Psoas muscle (tissue), 8 donors: Measurements from ENCODE around the gene GK2. TPM values are rescaled to one million over a fixed set of nuclear protein-coding genes. Genes with fewer than 3 reads are reported as not detected.

Experiments used
- ATAC-seq, 4 donors: fragments of 200-7000 bp; cut with Tn5 transposase; one replicate each; pipeline ENCODE4 v1.9.1; 2020; ENCODE audit warnings: moderate library complexity in 3 of 4, mild to moderate bottlenecking in 2 of 4
- DNase-seq, 2 donors: peaks; one replicate each; pipeline ENCODE4 v3.0.0-alpha.2; 2020
- H3K27ac ChIP-seq: fragments of 200-600 bp; one replicate; pipeline ENCODE4 v1.8.0; 2022
- H3K27me3 ChIP-seq, 3 donors: fragments of 200-600 bp in 1 of 3; one replicate each; pipeline versions ENCODE4 v1.6.1 to v1.8.0; 2013 to 2022; ENCODE audit warnings: low read length in 2 of 3, mild to moderate bottlenecking in 2 of 3, moderate library complexity in 1 of 3; ENCODE audit not compliant: insufficient read depth in 3 of 3
- H3K36me3 ChIP-seq, 2 donors: fragments of 200-600 bp in 1 of 2; one replicate each; pipeline versions ENCODE4 v1.6.1 to v1.8.0; 2013 to 2022; ENCODE audit warnings: low read depth in 1 of 2, mild to moderate bottlenecking in 1 of 2, moderate library complexity in 1 of 2; ENCODE audit not compliant: insufficient read depth in 1 of 2
- H3K4me1 ChIP-seq: fragments of 200-600 bp; one replicate; pipeline ENCODE4 v1.8.0; 2022
- H3K4me3 ChIP-seq: fragments of 200-600 bp; one replicate; pipeline ENCODE4 v1.8.0; 2022; ENCODE audit warnings: mild to moderate bottlenecking
- H3K9me3 ChIP-seq: fragments of 200-600 bp; one replicate; pipeline ENCODE4 v1.8.0; 2022
- WGBS, 3 donors: extraction: QIAGEN DNeasy Blood & Tissue Kit; methylation state at CpG; one replicate each; pipeline versions ENCODE4 v1.1.6 to v1.1.7; 2013; 5-methylcytosine and 5-hydroxymethylcytosine counted together
- intact Hi-C, 2 donors: fragments of 100-400 bp; cut with DNase I; formaldehyde crosslinking; loops; one replicate each; pipeline versions ENCODE4 v1.11.0 to v1.14.2; 2022
- polyA plus RNA-seq, 3 donors: library from polyadenylated mRNA; stranded (reverse); fragments of 200-250 nt; gene quantifications; one replicate each; pipeline ENCODE4 v1.2.3, GENCODE V29; 2013
- total RNA-seq, 4 donors: library from RNA; stranded (reverse); fragmentation: NEBNext Ultra II Directional in 2 of 4; extraction: Animal tissue kit (Norgen Biotek cat#: 25700) in 2 of 4; gene quantifications; one replicate each; pipeline versions ENCODE4 v1.2.1 to v1.2.4, GENCODE V29; 2021 to 2023
- TF ChIP-seq, protein P1 (sequence below): fragments of 200-600 bp; IDR thresholded peaks from one replicate; pipeline ENCODE4 v1.8.0; 2022; ENCODE audit warnings: antibody characterized with exemption
- donor health status: healthy with polysubstance abuse.
- donor health status: DM: no; HTN: no; CAD: no; lungs with moderate emphysema.
- donor health status: Bipolar disorder and iron deficiency.
- donor health status: healthy.
- donor health status: DM: yes; HTN: yes; CAD: no.
- donor health status: DM: no; HTN: no; CAD: no.
- donor health status: DM: no; HTN: no; CAD: no.
- donor health status: DM: yes; HTN: yes; CAD: no.

GK2 gene
- total and polyA plus RNA-seq, 7 donors, result not detected

DNA sequence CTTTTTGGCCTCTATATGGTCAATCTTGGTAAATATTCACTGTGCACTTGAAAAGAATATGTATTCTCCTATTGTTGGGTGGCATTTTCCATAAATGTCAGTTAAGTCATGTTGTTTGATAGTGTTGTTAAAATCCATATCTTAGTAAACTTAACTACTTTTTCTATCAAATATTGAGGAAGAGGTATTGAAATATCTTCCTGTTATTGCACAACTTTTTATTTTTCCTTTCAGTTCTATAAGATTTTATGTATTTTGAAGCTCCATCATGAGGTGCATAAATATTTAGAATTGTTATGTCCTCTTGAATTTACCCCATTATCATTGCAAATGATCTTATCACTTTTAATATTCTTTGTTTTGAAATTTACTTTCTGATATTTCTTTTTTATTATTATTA is 3.4 kb downstream of the GK2 start:
- DNase-seq, result no peak
- intact Hi-C loops, result no loop called here
- H3K4me3 ChIP-seq, result no peak overlapping the region
- no peak overlapping the region for H3K27ac ChIP-seq
- no peaks in the 10 kb centered on the region for H3K9me3 ChIP-seq
- TF ChIP-seq, protein P1, sequence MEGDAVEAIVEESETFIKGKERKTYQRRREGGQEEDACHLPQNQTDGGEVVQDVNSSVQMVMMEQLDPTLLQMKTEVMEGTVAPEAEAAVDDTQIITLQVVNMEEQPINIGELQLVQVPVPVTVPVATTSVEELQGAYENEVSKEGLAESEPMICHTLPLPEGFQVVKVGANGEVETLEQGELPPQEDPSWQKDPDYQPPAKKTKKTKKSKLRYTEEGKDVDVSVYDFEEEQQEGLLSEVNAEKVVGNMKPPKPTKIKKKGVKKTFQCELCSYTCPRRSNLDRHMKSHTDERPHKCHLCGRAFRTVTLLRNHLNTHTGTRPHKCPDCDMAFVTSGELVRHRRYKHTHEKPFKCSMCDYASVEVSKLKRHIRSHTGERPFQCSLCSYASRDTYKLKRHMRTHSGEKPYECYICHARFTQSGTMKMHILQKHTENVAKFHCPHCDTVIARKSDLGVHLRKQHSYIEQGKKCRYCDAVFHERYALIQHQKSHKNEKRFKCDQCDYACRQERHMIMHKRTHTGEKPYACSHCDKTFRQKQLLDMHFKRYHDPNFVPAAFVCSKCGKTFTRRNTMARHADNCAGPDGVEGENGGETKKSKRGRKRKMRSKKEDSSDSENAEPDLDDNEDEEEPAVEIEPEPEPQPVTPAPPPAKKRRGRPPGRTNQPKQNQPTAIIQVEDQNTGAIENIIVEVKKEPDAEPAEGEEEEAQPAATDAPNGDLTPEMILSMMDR, result no peak
- no peak for ATAC-seq
- H3K4me1 ChIP-seq, result no peaks in the 10 kb centered on the region
- no peaks in the 10 kb centered on the region for H3K27me3 ChIP-seq
- no peaks in the 10 kb centered on the region for H3K36me3 ChIP-seq

DNA sequence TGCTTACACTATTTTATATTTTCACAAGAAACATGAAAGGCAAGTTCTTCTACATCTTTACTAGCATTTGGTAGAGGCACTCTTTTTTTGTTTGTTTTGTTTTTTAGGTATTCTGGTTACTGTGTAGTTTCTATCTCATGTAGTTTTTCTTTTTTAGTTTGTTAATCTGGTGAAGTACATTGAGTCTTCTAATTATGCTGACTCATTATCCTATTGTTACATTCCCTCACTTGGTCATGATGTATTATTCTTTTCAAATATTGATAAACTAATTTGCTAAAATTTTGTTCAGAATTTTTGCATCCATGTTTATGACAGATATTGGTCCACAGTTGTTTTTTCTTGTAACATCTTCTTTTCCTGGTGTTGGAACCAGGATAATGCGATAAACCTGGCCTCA is 4.7 kb downstream of the GK2 start:
- Histone ChIP-seq H3K27me3 (no peaks in the 10 kb centered on the region), H3K27ac (no peak overlapping the region), H3K9me3 (no peaks in the 10 kb centered on the region), H3K4me1 (no peaks in the 10 kb centered on the region), H3K36me3 (no peaks in the 10 kb centered on the region), H3K4me3 (no peak overlapping the region)
- WGBS, 3 donors, result 94 to 100% (median 99%) methylated on average over 1 of the region's 1 CpG
- DNase-seq (no peak), ATAC-seq (no peak)
- TF ChIP-seq, protein P1, result no peak
- intact Hi-C loops, result no loop called here

DNA sequence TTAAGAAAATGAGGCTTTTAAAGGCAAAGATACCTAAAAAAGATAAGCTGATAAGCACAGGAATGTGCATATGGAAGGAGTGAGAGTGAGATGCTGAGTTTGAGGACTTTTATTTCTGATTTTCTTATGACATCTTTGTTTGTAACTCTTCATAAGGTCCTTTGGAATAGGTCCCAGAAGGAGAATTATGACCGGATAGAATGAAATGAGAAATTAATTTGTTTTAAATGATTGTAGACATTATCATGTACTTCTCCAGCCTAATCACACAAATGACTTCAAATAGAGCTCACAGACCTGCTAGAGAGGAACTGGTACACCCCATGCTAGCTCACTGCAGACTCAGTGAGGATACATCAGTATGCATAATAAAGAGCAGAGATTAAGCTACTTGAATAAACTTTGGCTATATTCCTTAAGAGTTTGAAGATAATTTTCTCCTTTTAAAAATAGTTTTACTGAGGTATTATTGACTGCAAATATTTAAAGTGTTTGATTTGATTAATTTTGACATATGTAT is 5.6 kb downstream of the GK2 start:
- Histone ChIP-seq H3K36me3 (no peaks in the 10 kb centered on the region), H3K27me3 (no peaks in the 10 kb centered on the region), H3K9me3 (no peaks in the 10 kb centered on the region), H3K4me3 (no peak overlapping the region), H3K27ac (no peak overlapping the region), H3K4me1 (no peaks in the 10 kb centered on the region)
- no peak for ATAC-seq
- TF ChIP-seq, protein P1, result no peak
- no peak for DNase-seq
- intact Hi-C loops, result no loop called here
- 36 to 53% (median 42%) methylated on average over 1 of the region's 1 CpG for WGBS, 3 donors

DNA sequence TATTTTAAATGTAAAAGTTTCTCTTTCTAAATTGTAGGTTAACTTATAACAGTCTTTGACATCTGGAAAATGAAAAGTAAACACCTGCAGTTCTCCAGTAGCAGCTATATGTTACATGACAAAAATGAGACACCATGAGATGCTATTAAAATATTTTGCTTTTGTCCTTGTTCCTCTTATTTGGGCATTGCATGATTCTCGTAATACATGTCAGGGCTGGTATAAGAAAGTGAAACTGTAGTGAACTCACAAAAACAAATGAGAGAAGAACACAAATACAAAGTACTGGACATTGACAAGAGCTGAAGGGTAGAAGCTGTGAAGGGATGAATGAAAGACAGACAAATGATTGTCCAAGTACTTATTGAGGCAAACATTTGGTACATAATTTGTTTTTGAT is 9.0 kb downstream of the GK2 start:
- no peaks in the 10 kb centered on the region for H3K27me3 ChIP-seq
- no peaks in the 10 kb centered on the region for H3K4me1 ChIP-seq
- TF ChIP-seq, protein P1, result no peak
- 90 to 94% (median 90%) methylated on average over 1 of the region's 1 CpG for WGBS, 3 donors
- intact Hi-C loops, result no loop called here
- no peaks in the 10 kb centered on the region for H3K9me3 ChIP-seq
- no peak for DNase-seq
- no peak for ATAC-seq
- no peak overlapping the region for H3K4me3 ChIP-seq
- no peaks in the 10 kb centered on the region for H3K36me3 ChIP-seq
- no peak overlapping the region for H3K27ac ChIP-seq

DNA sequence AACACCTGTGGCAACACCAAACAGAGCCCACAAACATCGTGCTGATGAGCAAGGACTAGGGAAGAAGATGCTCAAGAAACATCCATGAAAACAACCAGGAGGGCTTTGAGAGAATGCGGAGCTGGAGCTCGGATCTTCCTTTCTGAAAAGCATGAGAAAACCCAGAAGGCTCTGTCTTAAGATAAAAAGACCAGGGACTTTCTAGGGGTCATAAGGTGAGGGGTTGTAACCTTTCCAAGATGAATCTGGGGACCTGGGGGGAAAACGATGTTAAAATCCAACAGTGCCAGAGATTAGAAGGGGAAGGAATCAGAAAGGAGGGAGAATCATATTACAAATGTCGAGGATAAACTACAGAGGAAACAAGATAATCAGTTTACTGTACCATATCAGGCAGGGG is 10.1 kb downstream of the GK2 start:
- intact Hi-C loops, result no loop called here
- Histone ChIP-seq H3K27me3 (no peaks in the 10 kb centered on the region), H3K27ac (no peak overlapping the region), H3K4me1 (no peaks in the 10 kb centered on the region), H3K4me3 (no peak overlapping the region), H3K36me3 (no peaks in the 10 kb centered on the region), H3K9me3 (no peaks in the 10 kb centered on the region)
- WGBS, 3 donors, result 50 to 55% (median 52%) methylated on average over 5 of the region's 5 CpGs
- TF ChIP-seq, protein P1, result no peak
- ATAC-seq (no peak), DNase-seq (no peak)
